Heart left ventricle (tissue), 16 donors: ENCODE data around the gene NEK4. TPM values are rescaled to one million over a fixed set of nuclear protein-coding genes. Genes with fewer than 3 reads are reported as not detected.

Experiments
- ATAC-seq, 4 donors: fragments of 200-7000 bp; cut with Tn5 transposase; one replicate each; pipeline ENCODE4 v1.9.1; 2020 to 2022; ENCODE audit warnings: moderate library complexity in 4 of 4, mild to moderate bottlenecking in 3 of 4, moderate number of reproducible peaks in 1 of 4
- DNase-seq, 5 donors: peaks; one replicate each; pipeline ENCODE4 v3.0.0-alpha.2; 2020
- H3K27ac ChIP-seq, 12 donors: fragments of 200-600 bp; sonication (generic) in 4 of 12; one replicate each; pipeline versions ENCODE4 v1.5.0 to v1.8.0; 2016 to 2022; ENCODE audit warnings: mild to moderate bottlenecking in 2 of 12
- H3K27me3 ChIP-seq, 9 donors: fragments of 200-600 bp; sonication (generic) in 2 of 9; one replicate each; pipeline versions ENCODE4 v1.5.1 to v1.8.0; 2016 to 2022; ENCODE audit warnings: mild to moderate bottlenecking in 3 of 9
- H3K36me3 ChIP-seq, 9 donors: fragments of 200-600 bp; sonication (generic) in 2 of 9; one replicate each; pipeline versions ENCODE4 v1.5.0 to v1.8.0; 2018 to 2022; ENCODE audit warnings: mild to moderate bottlenecking in 2 of 9
- H3K4me1 ChIP-seq, 12 donors: fragments of 200-600 bp; sonication (generic) in 4 of 12; one replicate each; pipeline versions ENCODE4 v1.5.0 to v1.8.0; 2016 to 2022; ENCODE audit warnings: mild to moderate bottlenecking in 3 of 12
- H3K4me3 ChIP-seq, 12 donors: fragments of 200-600 bp; sonication (generic) in 4 of 12; one replicate each; pipeline versions ENCODE4 v1.5.0 to v1.8.0; 2017 to 2022; ENCODE audit warnings: mild to moderate bottlenecking in 9 of 12, moderate library complexity in 4 of 12
- H3K9me3 ChIP-seq, 12 donors: fragments of 200-600 bp; sonication (generic) in 4 of 12; one replicate each; pipeline versions ENCODE4 v1.5.0 to v1.8.0; 2016 to 2022; ENCODE audit warnings: mild to moderate bottlenecking in 1 of 12
- POLR2A ChIP-seq, 2 donors: fragments of 450-650 bp; IDR thresholded peaks; one replicate each; pipeline ENCODE4 v1.6.1; 2017; ENCODE audit warnings: antibody characterized with exemption in 2 of 2, mild to moderate bottlenecking in 2 of 2, moderate library complexity in 2 of 2
- WGBS, 4 donors: extraction: QIAGEN DNeasy Blood & Tissue Kit in 2 of 4; methylation state at CpG; one replicate each; pipeline versions ENCODE4 v1.1.5 to v1.1.7; 2013 to 2018; 5-methylcytosine and 5-hydroxymethylcytosine counted together
- intact Hi-C, 10 donors: fragments of 100-400 bp; cut with DNase I; formaldehyde crosslinking; loops; one replicate each; pipeline versions ENCODE4 v1.11.1 to v1.14.2; 2022
- long read RNA-seq, 3 donors: library from polyadenylated mRNA; unstranded; transcript quantifications; one replicate each; pipeline ENCODE4 v2.0.0, GENCODE V29; 2020 to 2021
- polyA plus RNA-seq, 2 donors: library from polyadenylated mRNA; stranded (reverse); fragments of 200-250 nt; gene quantifications; one replicate each; pipeline ENCODE4 v1.2.3, GENCODE V29; 2013
- total RNA-seq, 9 donors: library from RNA; depleted of rRNA in 2 of 9; stranded (reverse); fragments of >200 nt in 2 of 9; fragmentation: NEBNext Ultra II Directional in 3 of 9; extraction: Animal tissue kit (Norgen Biotek cat#: 25700) in 3 of 9; gene quantifications; one replicate each; pipeline versions ENCODE4 v1.1.0 to v1.2.4, GENCODE V29; 2016 to 2023
- TF ChIP-seq, protein P1 (sequence below), 12 donors: fragments of 200-600 bp; sonication (generic) in 4 of 12; IDR thresholded peaks; one replicate each; pipeline versions ENCODE4 v1.5.0 to v1.8.0; 2018 to 2022; ENCODE audit warnings: antibody characterized with exemption in 12 of 12, mild to moderate bottlenecking in 5 of 12
- donor health status: ischemic (EF 13 %, LVEDD 7.1; RV severe dilation, severe dysfunction).
- donor health status: healthy with polysubstance abuse.
- donor health status: DM: no; HTN: yes; CAD: no.
- donor health status: DM: no; HTN: no; CAD: no.
- donor health status: ischemic (EF 25% LVEDD 6.9; RV normal size, moderate dysfunction).
- donor health status: ischemic (EF 25% LVEDD 5.7; RV mildly dilated, moderate dysfunction).
- donor health status: healthy.
- donor health status: DM: yes; HTN: yes; CAD: no.
- donor health status: ischemic (EF 35%, LVEDD 5.7; RV mildly dilated, moderate dysfunction).
- donor health status: nonischemic (EF 11% LVEDD 7.7; RV severe dilation, severe dysfunction).
- donor health status: DM: yes; HTN: yes; CAD: no.
- donor health status: PGD.
- donor health status: ischemic (EF 29% LVEDD 5.4; RV normal size, mild dysfunction).
- donor health status: nonischemic (EF 23%, LVEDD 6.1; RV moderate dilation, normal function).

NEK4 gene
- 10 to 100 TPM; 13.1 to 21.5 (median 15.2) TPM for total RNA-seq
- polyA plus RNA-seq, result 10 to 100 TPM in 1 of 2 donors, 1 to 10 TPM in 1; 2.7 to 11.0 TPM
- long read RNA-seq, donor 1, full-length matches to known transcripts, result 13 of 22 reads
- long read RNA-seq, donor 1, partial matches to known transcripts, result 1 of 22 reads
- long read RNA-seq, donor 1, other reads (novel, unspliced or antisense), result 8 of 22 reads
- long read RNA-seq, donor 2, full-length matches to known transcripts, result 16 of 37 reads
- long read RNA-seq, donor 2, partial matches to known transcripts, result 9 of 37 reads
- long read RNA-seq, donor 2, other reads (novel, unspliced or antisense), result 12 of 37 reads
- long read RNA-seq, donor 3, full-length matches to known transcripts, result 9 of 21 reads
- long read RNA-seq, donor 3, partial matches to known transcripts, result 1 of 21 reads
- long read RNA-seq, donor 3, other reads (novel, unspliced or antisense), result 11 of 21 reads

DNA sequence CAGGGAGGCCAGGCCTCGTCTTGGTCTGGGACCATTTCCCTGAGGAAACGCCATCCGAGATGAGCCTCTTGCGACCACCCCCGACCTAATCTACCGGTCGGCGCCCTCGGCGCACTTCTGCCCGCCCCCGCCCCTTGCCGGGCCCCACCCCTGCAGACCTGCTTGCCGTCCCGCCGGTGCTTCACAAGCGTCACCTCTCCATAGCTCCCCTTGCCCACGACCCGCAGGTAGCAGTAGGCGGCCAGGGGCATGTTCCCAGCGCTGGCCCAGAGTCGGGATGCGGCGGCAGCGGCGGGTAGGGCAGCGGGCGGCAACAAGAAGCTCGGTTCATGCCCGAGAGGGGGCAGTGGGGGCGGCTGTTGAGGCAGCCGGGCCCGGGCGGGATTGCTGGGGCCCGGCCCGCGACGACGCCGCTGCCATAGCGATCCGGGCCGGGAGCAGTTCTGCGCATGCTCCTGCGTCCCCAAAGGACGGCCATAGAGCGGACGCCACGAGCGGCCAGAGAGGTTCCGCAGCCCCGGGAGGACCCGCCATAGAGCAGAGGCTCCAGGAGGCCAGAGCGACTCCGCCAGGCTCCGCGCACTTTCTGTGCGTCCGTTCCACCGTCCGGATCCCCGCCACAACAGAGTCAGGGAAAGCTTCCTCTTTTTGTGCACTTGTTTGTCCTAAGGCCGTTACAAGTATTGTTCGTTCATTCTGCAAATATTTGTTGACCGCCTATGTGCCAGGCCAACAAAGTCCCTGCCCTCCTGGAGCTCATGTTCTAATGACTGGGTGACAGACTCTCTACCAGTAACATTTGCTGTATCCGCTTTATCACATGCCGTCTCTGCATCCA lies at the start of gene NEK4:
Gene NEK4 (minus strand): TSS at position 445 of the 838 bp plus-strand sequence. CDS start 194 bp downstream, at position 251.
- peak; percentile 99 to 100 (median 100) for ATAC-seq
- WGBS, 4 donors, result 0 to 1% (median 0%) methylated on average over 23 to 67 of the region's 67 CpGs
- TF ChIP-seq POLR2A (IDR thresholded peaks at IDR 0.05), result peak in 1 of 2 donors; percentile 78
- TF ChIP-seq, protein P1, sequence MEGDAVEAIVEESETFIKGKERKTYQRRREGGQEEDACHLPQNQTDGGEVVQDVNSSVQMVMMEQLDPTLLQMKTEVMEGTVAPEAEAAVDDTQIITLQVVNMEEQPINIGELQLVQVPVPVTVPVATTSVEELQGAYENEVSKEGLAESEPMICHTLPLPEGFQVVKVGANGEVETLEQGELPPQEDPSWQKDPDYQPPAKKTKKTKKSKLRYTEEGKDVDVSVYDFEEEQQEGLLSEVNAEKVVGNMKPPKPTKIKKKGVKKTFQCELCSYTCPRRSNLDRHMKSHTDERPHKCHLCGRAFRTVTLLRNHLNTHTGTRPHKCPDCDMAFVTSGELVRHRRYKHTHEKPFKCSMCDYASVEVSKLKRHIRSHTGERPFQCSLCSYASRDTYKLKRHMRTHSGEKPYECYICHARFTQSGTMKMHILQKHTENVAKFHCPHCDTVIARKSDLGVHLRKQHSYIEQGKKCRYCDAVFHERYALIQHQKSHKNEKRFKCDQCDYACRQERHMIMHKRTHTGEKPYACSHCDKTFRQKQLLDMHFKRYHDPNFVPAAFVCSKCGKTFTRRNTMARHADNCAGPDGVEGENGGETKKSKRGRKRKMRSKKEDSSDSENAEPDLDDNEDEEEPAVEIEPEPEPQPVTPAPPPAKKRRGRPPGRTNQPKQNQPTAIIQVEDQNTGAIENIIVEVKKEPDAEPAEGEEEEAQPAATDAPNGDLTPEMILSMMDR (IDR thresholded peaks at IDR 0.05), result peak in 1 of 12 donors; percentile 14
- Histone ChIP-seq H3K27me3 (no peaks in the 10 kb centered on the region), H3K9me3 (no peaks in the 10 kb centered on the region), H3K4me1 (peaks cover 0 to 29% (median 12%) of the 10 kb centered on the region in 12 donors), H3K4me3 (peak within 1 kb of the TSS; percentile 69 to 96 (median 88)), H3K36me3 (peaks cover 0 to 28% (median 16%) of the 10 kb centered on the region in 9 donors), H3K27ac (peak within 1 kb of the TSS; percentile 35 to 92 (median 80))
- intact Hi-C loops, result loop anchor here in 5 of 10 donors (5.0 to 10.0 kb wide), 6 partner anchors 62 to 304 kb away; partner anchors contain the start of genes ITIH4 (in 1 of the 5), MUSTN1 (in 1 of the 5) and STIMATE (in 1 of the 5)
- DNase-seq, result peak; percentile 93 to 98 (median 96)

DNA sequence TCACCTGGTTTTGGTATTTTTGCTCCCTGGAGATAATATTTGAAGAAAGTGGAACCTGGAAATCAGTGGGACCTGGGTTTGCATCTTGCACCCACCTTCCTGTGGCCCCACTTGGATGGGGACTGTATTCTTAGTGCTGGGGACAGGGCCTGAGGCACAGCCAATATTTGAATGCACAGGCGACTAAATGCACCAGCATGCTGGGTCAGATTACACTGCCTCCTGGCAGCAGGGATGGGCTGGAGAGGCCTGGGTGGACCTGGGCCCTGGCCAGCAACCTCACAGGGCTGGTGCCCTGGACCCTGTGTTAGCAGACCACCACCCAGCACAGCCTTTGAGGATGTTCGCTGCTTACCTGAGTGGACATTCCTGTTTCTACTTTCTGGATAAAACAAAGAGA lies 49.2 kb upstream of the NEK4 start:
- Histone ChIP-seq H3K4me3 (no peak overlapping the region), H3K27ac (no peak overlapping the region), H3K4me1 (no peaks in the 10 kb centered on the region), H3K36me3 (peaks cover 0 to 24% (median 6%) of the 10 kb centered on the region in 9 donors), H3K27me3 (no peaks in the 10 kb centered on the region), H3K9me3 (no peaks in the 10 kb centered on the region)
- no peak for ATAC-seq
- no peak for DNase-seq
- WGBS, 4 donors, result 67 to 90% (median 85%) methylated on average over 2 of the region's 2 CpGs
- TF ChIP-seq POLR2A (IDR thresholded peaks at IDR 0.05), result no peak
- TF ChIP-seq, protein P1 (IDR thresholded peaks at IDR 0.05), result no peak
- intact Hi-C loops, result no loop called here

DNA sequence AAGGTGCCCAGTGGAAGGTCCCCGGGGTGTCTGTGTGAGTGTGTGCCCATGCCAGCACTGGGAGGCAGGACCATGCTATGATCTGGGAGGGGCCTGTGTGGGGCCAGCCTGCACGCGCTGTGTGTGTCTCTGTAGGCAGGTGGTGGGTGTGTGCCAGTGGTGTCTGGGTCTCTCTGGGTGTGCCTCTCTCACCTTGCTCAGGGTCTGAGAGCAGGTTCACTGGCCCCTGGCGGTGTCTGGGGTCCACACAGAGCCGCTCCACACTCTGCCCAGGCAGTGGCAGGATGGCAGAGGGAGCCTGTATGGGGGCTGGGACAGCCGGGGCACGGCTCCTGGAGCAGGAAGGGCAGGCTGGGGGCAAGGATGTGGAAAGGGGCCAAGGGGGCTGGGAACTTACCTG lies 47.1 kb upstream of the NEK4 start:
- TF ChIP-seq POLR2A (IDR thresholded peaks at IDR 0.05), result no peak
- TF ChIP-seq, protein P1 (IDR thresholded peaks at IDR 0.05), result no peak
- Histone ChIP-seq H3K9me3 (no peaks in the 10 kb centered on the region), H3K36me3 (peaks cover 0 to 8% (median 0%) of the 10 kb centered on the region in 9 donors), H3K4me3 (no peak overlapping the region), H3K4me1 (no peaks in the 10 kb centered on the region), H3K27ac (no peak overlapping the region), H3K27me3 (no peaks in the 10 kb centered on the region)
- WGBS, 4 donors, result 88 to 96% (median 93%) methylated on average over 4 to 7 of the region's 7 CpGs
- intact Hi-C loops, result no loop called here
- ATAC-seq (no peak), DNase-seq (no peak)
